Measurements from ENCODE around the gene ZBTB20. TPM values are rescaled to one million over a fixed set of nuclear protein-coding genes. Genes with fewer than 3 reads are reported as not detected.

The ZBTB20 gene
- total RNA-seq: 2.9 and 5.5 TPM in 2 replicates

DNA sequence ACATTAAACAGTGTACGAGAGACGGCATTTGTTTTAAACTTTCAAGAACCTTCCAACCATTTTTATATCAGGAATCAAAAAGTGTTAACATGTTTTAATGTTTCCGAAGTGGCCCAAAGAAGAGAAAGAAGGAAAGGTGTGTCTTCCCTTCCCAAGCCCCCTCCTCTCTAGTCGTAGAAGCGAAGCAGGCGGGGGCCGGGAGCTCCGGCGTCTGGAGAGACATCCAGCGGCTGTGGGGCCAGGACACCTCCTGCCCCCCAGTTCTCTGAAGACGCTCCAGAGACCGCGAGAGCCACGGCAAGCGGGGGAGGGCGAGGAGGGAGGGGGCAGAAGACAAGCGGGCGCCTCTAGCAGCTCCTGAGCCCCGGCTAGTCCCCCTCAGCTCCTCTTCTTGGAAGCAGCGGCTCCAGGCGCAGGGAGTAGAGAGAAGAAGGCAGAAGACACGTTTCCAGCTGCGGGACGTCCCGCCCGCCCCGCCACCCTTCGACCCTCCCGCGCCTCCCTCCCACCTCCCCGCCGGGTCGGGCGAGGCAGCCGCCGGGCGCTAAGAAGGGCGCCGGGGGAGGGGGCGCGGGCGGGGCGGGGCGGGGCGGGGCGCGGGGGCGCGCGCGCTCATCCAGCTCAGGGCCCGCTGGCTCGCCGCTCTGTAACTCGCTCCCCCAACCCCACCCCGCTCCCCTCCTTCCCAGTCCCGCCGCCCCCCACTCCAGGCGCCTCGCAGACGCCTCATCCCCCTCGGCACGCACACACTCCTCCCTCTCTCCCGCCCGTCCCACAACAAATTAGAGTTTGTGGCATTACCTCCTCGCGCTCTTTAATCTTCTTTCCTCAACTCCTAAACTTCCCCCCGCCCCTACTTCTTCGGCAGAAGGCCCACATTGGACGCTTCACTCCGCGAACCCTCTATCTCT lies at the start of gene ZBTB20:
Gene ZBTB20, minus strand, starts transcription at position 871 of the 911 bp plus-strand sequence.

DNA sequence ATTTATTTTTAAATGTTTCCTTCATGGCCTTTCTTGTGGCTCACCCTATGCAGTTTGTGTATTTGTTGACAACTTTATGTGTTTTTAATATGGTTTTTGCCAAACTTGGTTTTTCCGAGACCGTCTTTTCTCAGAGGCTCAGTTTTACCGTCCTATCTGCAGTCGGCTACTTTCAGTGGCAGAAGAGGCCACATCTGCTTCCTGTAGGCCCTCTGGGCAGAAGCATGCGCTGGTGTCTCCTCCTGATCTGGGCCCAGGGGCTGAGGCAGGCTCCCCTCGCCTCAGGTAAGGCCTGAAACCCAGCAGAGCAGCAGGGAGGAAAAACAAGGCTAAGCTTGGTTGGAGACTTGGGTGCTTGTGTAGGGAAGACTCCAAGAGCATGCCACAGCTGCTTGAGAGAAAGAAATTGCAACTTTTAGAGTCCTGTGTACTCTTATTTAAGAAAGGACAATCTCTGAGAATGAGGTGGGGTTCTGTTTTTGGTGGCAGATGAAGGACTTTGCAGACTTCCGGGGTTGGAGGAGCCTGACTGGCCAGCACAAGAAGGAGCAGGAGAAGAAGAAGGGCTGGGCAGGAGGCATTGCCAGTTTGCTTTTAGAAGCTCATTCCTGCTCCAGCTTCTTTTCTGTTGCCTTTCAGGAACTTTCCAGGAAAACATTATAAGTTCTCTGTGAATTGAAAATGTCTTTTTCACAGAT lies 853.1 kb downstream of the ZBTB20 start, which contains the start of gene TIGIT:
Gene TIGIT, plus strand, starts transcription at position 191 of the 698 bp plus-strand sequence. Its CDS starts 34 bp downstream, at position 225.

